B cell (primary cell): ENCODE results near the gene HS3ST2. TPM values are rescaled to one million over a fixed set of nuclear protein-coding genes. Genes with fewer than 3 reads are reported as not detected.

Experiments used
- ATAC-seq: fragments of 200-7000 bp; cut with Tn5 transposase; one replicate; pipeline ENCODE4 v1.10.0; 2021; ENCODE audit warnings: low read depth, mild to moderate bottlenecking, moderate number of reproducible peaks, moderate library complexity
- CTCF ChIA-PET: fragments of 350-600 bp; sonication (Branson Sonifier 250); formaldehyde crosslinking; loops from one replicate; lab custom pipeline; 2021; ENCODE audit warnings: antibody characterized with exemption, inconsistent platforms; lab: Charles Lee
- POLR2A ChIA-PET: fragments of 350-600 bp; sonication (Branson Sonifier 250); formaldehyde crosslinking; loops from one replicate; lab custom pipeline; 2021; ENCODE audit warnings: antibody characterized with exemption; lab: Charles Lee
- DNase-seq: peaks from one replicate; pipeline ENCODE4 v3.0.0; 2013
- H2AFZ ChIP-seq: 2 replicates; pipeline ENCODE4 v1.6.1; 2012; ENCODE audit warnings: mild to moderate bottlenecking, low read depth, low read length; ENCODE audit not compliant: insufficient read depth, poor library complexity, severe bottlenecking
- H3K27ac ChIP-seq, 2 donors: 1 replicate in 1 of 2; 2 replicates in 1 of 2; pipeline ENCODE4 v1.5.1; 2012 to 2013; ENCODE audit warnings: low read length in 2 of 2, mild to moderate bottlenecking in 2 of 2, moderate library complexity in 1 of 2
- H3K27me3 ChIP-seq, 4 experiments: fragments of 200-600 bp in 1 of 4; sonication (generic) in 1 of 4; replicated peaks in 1 of 4; 1 replicate in 2 of 4; 2 replicates in 2 of 4; pipeline versions ENCODE4 v1.6.1 to v1.7.0; 2013 to 2016; ENCODE audit warnings: low read length in 3 of 4, mild to moderate bottlenecking in 2 of 4, mixed read lengths in 1 of 4, moderate library complexity in 1 of 4; ENCODE audit not compliant: insufficient read depth in 4 of 4, control insufficient read depth in 3 of 4; ENCODE audit errors: control extremely low read depth in 1 of 4
- H3K36me3 ChIP-seq, 2 experiments: replicated peaks in 1 of 2; 1 replicate in 1 of 2; 2 replicates in 1 of 2; pipeline versions ENCODE4 v1.6.1 to v1.7.1; 2013; ENCODE audit warnings: low read length in 1 of 2; ENCODE audit not compliant: insufficient read depth in 2 of 2, control insufficient read depth in 1 of 2; ENCODE audit errors: control extremely low read depth in 1 of 2, extremely low read depth in 1 of 2
- H3K4me1 ChIP-seq, 2 donors: fragments of 200-600 bp in 1 of 2; sonication (generic) in 1 of 2; 1 replicate in 1 of 2; 2 replicates in 1 of 2; pipeline versions ENCODE4 v1.5.1 to v1.6.1; 2013 to 2017; ENCODE audit warnings: low read length in 2 of 2; ENCODE audit not compliant: control insufficient read depth in 2 of 2, insufficient read depth in 2 of 2
- H3K4me2 ChIP-seq: replicated peaks from 2 replicates; pipeline ENCODE3; 2012; ENCODE audit warnings: mild to moderate bottlenecking, low read depth, low read length; ENCODE audit not compliant: poor library complexity, severe bottlenecking
- H3K4me3 ChIP-seq, 5 experiments: fragments of 200-600 bp in 1 of 5; sonication (generic) in 1 of 5; 1 replicate in 3 of 5; 2 replicates in 2 of 5; pipeline versions ENCODE4 v1.5.1 to v1.7.0; 2011 to 2016; ENCODE audit warnings: low read length in 4 of 5, mild to moderate bottlenecking in 4 of 5, low read depth in 2 of 5, control low read depth in 1 of 5, moderate library complexity in 1 of 5; ENCODE audit not compliant: insufficient read depth in 1 of 5; ENCODE audit errors: control extremely low read depth in 1 of 5, extremely low read depth in 1 of 5
- H3K79me2 ChIP-seq: fragments of 200-600 bp; sonication (generic); one replicate; pipeline ENCODE4 v1.6.0; 2016; ENCODE audit warnings: low read length; ENCODE audit not compliant: control insufficient read depth, insufficient read depth
- H3K9ac ChIP-seq: fragments of 200-600 bp; sonication (generic); 2 replicates; pipeline ENCODE4 v1.6.1; 2017; ENCODE audit warnings: mild to moderate bottlenecking, low read length, moderate library complexity
- H3K9me3 ChIP-seq, 3 donors: one replicate each; pipeline versions ENCODE4 v1.6.1 to v1.7.1; 2013; ENCODE audit warnings: low read length in 2 of 3; ENCODE audit not compliant: control insufficient read depth in 2 of 3, insufficient read depth in 1 of 3; ENCODE audit errors: control extremely low read depth in 1 of 3
- H4K20me1 ChIP-seq: 2 replicates; pipeline ENCODE4 v1.6.0; 2012; ENCODE audit warnings: mild to moderate bottlenecking, low read length; ENCODE audit not compliant: insufficient read depth, control insufficient read depth, poor library complexity, severe bottlenecking
- H3K27ac Mint-ChIP-seq: one replicate; pipeline ENCODE4 v1.8.0; 2021; ENCODE audit warnings: mixed read lengths
- H3K27me3 Mint-ChIP-seq: one replicate; pipeline ENCODE4 v1.8.0; 2021; ENCODE audit warnings: mixed read lengths
- H3K4me1 Mint-ChIP-seq: one replicate; pipeline ENCODE4 v1.8.0; 2021; ENCODE audit warnings: mixed read lengths
- H3K4me3 Mint-ChIP-seq: one replicate; pipeline ENCODE4 v1.8.0; 2021; ENCODE audit warnings: mixed read lengths
- H3K9me3 Mint-ChIP-seq: one replicate; pipeline ENCODE4 v1.8.0; 2022; ENCODE audit warnings: mixed read lengths; ENCODE audit not compliant: insufficient read depth
- CTCF ChIP-seq: fragments of 200-600 bp; IDR thresholded peaks from one replicate; pipeline ENCODE4 v1.8.0; 2022; ENCODE audit warnings: antibody characterized with exemption, mild to moderate bottlenecking
- EZH2 ChIP-seq: IDR thresholded peaks from 2 replicates; pipeline ENCODE4 v1.6.1; 2012; ENCODE audit warnings: borderline replicate concordance, low read depth, mild to moderate bottlenecking, moderate library complexity, low read length; ENCODE audit not compliant: insufficient read depth, poor library complexity, severe bottlenecking
- WGBS: methylation state at CpG from one replicate; pipeline ENCODE4 v1.1.5; 2013; ENCODE audit warnings: missing lambda C conversion rate; ENCODE audit not compliant: insufficient coverage; 5-methylcytosine and 5-hydroxymethylcytosine counted together
- intact Hi-C: fragments of 100-400 bp; cut with micrococcal nuclease; formaldehyde crosslinking; loops from one replicate; pipeline ENCODE4 v1.10.0; 2022
- polyA plus RNA-seq: library from polyadenylated mRNA; depleted of rRNA; stranded (reverse); fragments of >200 nt; gene quantifications from 2 replicates; pipeline ENCODE4 v1.2.3, GENCODE V29; 2012
- total RNA-seq, 2 donors: library from RNA; stranded (reverse); fragments of 120-200 nt in 1 of 2; gene quantifications; 1 replicate in 1 of 2; 2 replicates in 1 of 2; pipeline versions ENCODE4 v1.2.3 to v1.2.4, GENCODE V29; 2013 to 2022

HS3ST2 gene
- total and polyA plus RNA-seq, 2 donors (not counting 1 experiment from before 2014, with no cell fraction given), result not detected

- ATAC-seq (peak; percentile 68), DNase-seq (peak; percentile 79)
- H3K9ac ChIP-seq, result peak overlapping the region; percentile 56
- peaks cover 10 to 14% of the 10 kb centered on the region in 2 donors for H3K4me1 ChIP-seq
- intact Hi-C loops, result loop anchor here (2.0 kb wide), 1 partner anchor 1394 kb away; no protein-coding TSS in a partner anchor
- peak; percentile 81 for TF ChIP-seq CTCF
- no peak for TF ChIP-seq EZH2
- H3K27me3 Mint-ChIP-seq, result peaks cover 34% of the 10 kb centered on the region
- ChIA-PET CTCF (interaction anchor here (1.4 to 1.6 kb wide), 3 partner anchors 1292 to 1394 kb away, joined by 3 to 5 read pairs (median 4); no protein-coding TSS in a partner anchor), POLR2A (no interaction called here)
- H3K4me1 Mint-ChIP-seq, result peaks cover 11% of the 10 kb centered on the region
- H3K9me3 ChIP-seq, result peaks cover 0 to 1% (median 0%) of the 10 kb centered on the region in 3 donors
- H4K20me1 ChIP-seq, result no peaks in the 10 kb centered on the region
- H3K4me2 ChIP-seq, result peak overlapping the region; percentile 76
- H3K27ac ChIP-seq, result no peak overlapping the region
- no peaks in the 10 kb centered on the region for H3K9me3 Mint-ChIP-seq
- H2AFZ ChIP-seq, result peak overlapping the region; percentile 69
- H3K27ac Mint-ChIP-seq, result no peak overlapping the region
- no peaks in the 10 kb centered on the region for H3K36me3 ChIP-seq
- WGBS, result 24% methylated on average over 9 of the region's 18 CpGs
- H3K4me3 Mint-ChIP-seq, result peak overlapping the region; percentile 20
- H3K79me2 ChIP-seq, result no peaks in the 10 kb centered on the region
- H3K27me3 ChIP-seq, result peaks cover 0 to 29% (median 11%) of the 10 kb centered on the region in 4 experiments
- H3K4me3 ChIP-seq, result peak overlapping the region in 4 of 5 experiments; percentile 24 to 59 (median 41)
These were observed 134.8 kb downstream of the HS3ST2 start for GRCh38 chr16:22948603-22949368.

- DNase-seq (no peak), ATAC-seq (no peak)
- H3K27me3 ChIP-seq, result peaks cover 0 to 5% (median 2%) of the 10 kb centered on the region in 4 experiments
- Mint-ChIP-seq H3K9me3 (no peaks in the 10 kb centered on the region), H3K4me3 (no peak overlapping the region), H3K4me1 (no peaks in the 10 kb centered on the region), H3K27ac (no peak overlapping the region), H3K27me3 (peaks cover 53% of the 10 kb centered on the region)
- intact Hi-C loops, result no loop called here
- no peaks in the 10 kb centered on the region for H3K4me1 ChIP-seq
- H3K36me3 ChIP-seq, result no peaks in the 10 kb centered on the region
- ChIA-PET POLR2A (no interaction called here), CTCF (no interaction called here)
- H3K27ac ChIP-seq, result no peak overlapping the region
- no peaks in the 10 kb centered on the region for H4K20me1 ChIP-seq
- no peak overlapping the region for H3K9ac ChIP-seq
- no peak overlapping the region for H3K4me3 ChIP-seq
- TF ChIP-seq CTCF (no peak), EZH2 (no peak)
- no peaks in the 10 kb centered on the region for H3K9me3 ChIP-seq
- H3K79me2 ChIP-seq, result no peaks in the 10 kb centered on the region
- H3K4me2 ChIP-seq, result no peak overlapping the region
- H2AFZ ChIP-seq, result no peak overlapping the region
- WGBS, result 54% methylated on average over 3 of the region's 6 CpGs
These were observed 141.6 kb downstream of the HS3ST2 start for GRCh38 chr16:22955461-22956070.
